Brain microvascular endothelial cell (primary cell): ENCODE measurements around the gene QRFPR.

ENCODE experiments used
- DNase-seq: peaks from one replicate; pipeline ENCODE4 v3.0.0-alpha.2; 2020
- H3K27ac ChIP-seq: fragments of 250-450 bp; sonication (Bioruptor Pico); 2 replicates; pipeline ENCODE4 v1.5.1; 2020; ENCODE audit warnings: mild to moderate bottlenecking, moderate library complexity
- H3K27me3 ChIP-seq: fragments of 250-450 bp; sonication (Bioruptor Pico); replicated peaks from 2 replicates; pipeline ENCODE4 v1.5.1; 2020; ENCODE audit warnings: mild to moderate bottlenecking
- H3K36me3 ChIP-seq: fragments of 250-450 bp; sonication (Bioruptor Pico); replicated peaks from 2 replicates; pipeline ENCODE4 v1.5.1; 2020; ENCODE audit warnings: mild to moderate bottlenecking
- H3K4me3 ChIP-seq: 2 replicates; pipeline ENCODE4 v1.5.1; 2011; ENCODE audit warnings: low read depth, mild to moderate bottlenecking, control low read depth, low read length, moderate library complexity
- CTCF ChIP-seq: IDR thresholded peaks from 2 replicates; pipeline ENCODE4 v1.5.1; 2011; ENCODE audit warnings: low read depth, mild to moderate bottlenecking, moderate library complexity, low read length, control low read depth, inconsistent platforms; ENCODE audit errors: missing control alignments
- in situ Hi-C: cut with HindIII; loops from 2 replicates; pipeline ENCODE4 v1.10.0; 2017; ENCODE audit warnings: low sequenced_read_pairs, low pct_ligation_motif_present

QRFPR gene

DNA sequence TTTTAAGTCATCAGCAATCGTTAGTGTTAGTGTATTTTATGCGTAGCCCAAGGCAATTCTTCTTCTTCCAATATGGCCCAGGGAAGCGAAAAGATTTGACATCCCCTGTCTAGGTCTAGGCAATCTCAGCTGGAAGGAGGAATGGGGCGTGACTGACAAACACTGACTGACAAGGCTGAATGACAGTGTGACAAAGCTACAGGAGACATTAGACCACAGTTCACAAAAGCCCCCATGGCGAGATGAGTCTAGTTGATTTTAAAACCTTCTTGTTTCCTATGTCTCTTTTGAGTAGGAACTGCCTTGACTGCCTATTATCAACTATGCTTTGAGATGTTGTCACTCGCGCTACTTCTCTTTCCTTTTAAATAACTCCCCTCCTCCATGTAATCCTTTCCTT, 42.3 kb downstream of the QRFPR start:
- H3K27ac ChIP-seq: no peak overlapping the region
- no peaks in the 10 kb centered on the region for H3K27me3 ChIP-seq
- no peak for DNase-seq
- in situ Hi-C loops: no loop called here
- H3K36me3 ChIP-seq: no peaks in the 10 kb centered on the region
- no peak overlapping the region for H3K4me3 ChIP-seq
- no peak for TF ChIP-seq CTCF

GRCh38 chr4:121336706-121337105, 44.1 kb downstream of the QRFPR start:
- TF ChIP-seq CTCF: no peak
- no peak overlapping the region for H3K4me3 ChIP-seq
- in situ Hi-C loops: no loop called here
- no peaks in the 10 kb centered on the region for H3K36me3 ChIP-seq
- H3K27ac ChIP-seq: no peak overlapping the region
- H3K27me3 ChIP-seq: no peaks in the 10 kb centered on the region
- no peak for DNase-seq

DNA sequence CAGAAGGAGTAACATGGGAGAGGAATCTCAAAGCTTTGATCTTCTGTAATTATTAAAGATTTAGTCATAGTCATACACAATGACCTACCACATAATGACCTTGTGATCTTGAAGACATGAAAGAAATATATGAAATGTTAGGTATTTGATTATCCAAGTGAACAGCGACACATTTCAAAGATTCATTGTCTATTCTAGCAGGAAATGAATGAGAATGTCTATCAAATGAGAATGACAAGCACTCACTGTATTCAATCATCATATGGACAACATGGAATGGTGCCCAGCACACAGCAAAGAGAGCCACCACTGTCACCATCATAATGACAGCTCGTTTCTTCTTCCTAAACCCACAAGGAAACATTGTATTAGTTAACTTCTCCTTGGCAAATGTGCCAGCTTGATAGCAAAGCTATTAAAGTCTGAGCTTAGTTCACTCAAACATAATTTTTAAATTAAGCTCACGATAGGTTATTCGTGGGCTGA, 50.6 kb downstream of the QRFPR start:
- TF ChIP-seq CTCF: no peak
- DNase-seq: no peak
- Histone ChIP-seq H3K27ac (no peak overlapping the region), H3K27me3 (no peaks in the 10 kb centered on the region), H3K36me3 (no peaks in the 10 kb centered on the region), H3K4me3 (no peak overlapping the region)
- in situ Hi-C loops: no loop called here

DNA sequence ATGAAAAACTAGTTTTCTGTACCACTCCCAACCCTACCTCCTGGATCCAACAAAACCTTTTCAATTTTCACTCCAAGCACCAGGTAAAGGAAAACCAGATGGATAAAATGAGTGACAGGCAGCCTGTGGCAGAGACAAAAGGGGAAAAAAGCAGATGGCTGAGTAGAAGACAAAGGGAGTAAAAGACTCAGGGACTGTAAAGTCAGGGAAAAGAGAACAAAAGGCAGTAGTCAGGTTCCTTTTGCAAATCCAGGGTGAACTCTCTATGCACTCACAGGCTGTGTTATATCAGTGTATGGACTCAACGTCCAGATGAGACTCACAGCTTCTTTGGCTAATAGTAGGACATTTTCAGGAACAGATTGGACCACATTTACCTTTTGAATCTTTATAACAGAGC, 54.2 kb downstream of the QRFPR start:
- H3K36me3 ChIP-seq: no peaks in the 10 kb centered on the region
- no peak overlapping the region for H3K27ac ChIP-seq
- no peak overlapping the region for H3K4me3 ChIP-seq
- in situ Hi-C loops: no loop called here
- no peak for TF ChIP-seq CTCF
- DNase-seq: no peak
- H3K27me3 ChIP-seq: no peaks in the 10 kb centered on the region

GRCh38 chr4:121324331-121324730, 56.5 kb downstream of the QRFPR start:
- no peak for DNase-seq
- Histone ChIP-seq H3K27me3 (no peaks in the 10 kb centered on the region), H3K4me3 (no peak overlapping the region), H3K27ac (no peak overlapping the region), H3K36me3 (no peaks in the 10 kb centered on the region)
- in situ Hi-C loops: no loop called here
- TF ChIP-seq CTCF: no peak

GRCh38 chr4:121321466-121321865, 59.4 kb downstream of the QRFPR start:
- no peak for DNase-seq
- no peak for TF ChIP-seq CTCF
- no peaks in the 10 kb centered on the region for H3K27me3 ChIP-seq
- H3K4me3 ChIP-seq: no peak overlapping the region
- H3K36me3 ChIP-seq: no peaks in the 10 kb centered on the region
- no peak overlapping the region for H3K27ac ChIP-seq
- in situ Hi-C loops: no loop called here
